ENCODE data around the gene CDPF1.

The CDPF1 gene

DNA sequence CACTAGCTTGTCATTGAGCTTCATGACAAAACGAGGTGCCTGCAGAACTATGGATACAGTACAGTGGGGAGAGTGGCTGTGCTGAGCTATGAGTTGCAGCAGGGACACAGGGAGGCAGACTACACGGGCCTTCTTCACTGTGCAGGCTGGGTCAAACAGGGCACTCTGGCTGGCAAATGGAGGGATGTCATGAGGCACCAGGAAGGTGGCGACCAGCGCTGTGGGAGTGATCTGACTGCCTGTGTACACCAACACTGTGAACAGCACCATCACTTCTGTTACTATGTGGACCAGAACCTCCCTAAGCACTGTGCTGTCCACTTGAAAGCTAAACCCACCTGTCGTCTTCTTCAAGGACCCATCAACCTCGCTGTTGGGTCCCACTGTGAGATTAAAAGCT is 9.9 kb upstream of the CDPF1 start:
- no peak overlapping the region for H3K27ac ChIP-seq
- TF ChIP-seq, protein P1, sequence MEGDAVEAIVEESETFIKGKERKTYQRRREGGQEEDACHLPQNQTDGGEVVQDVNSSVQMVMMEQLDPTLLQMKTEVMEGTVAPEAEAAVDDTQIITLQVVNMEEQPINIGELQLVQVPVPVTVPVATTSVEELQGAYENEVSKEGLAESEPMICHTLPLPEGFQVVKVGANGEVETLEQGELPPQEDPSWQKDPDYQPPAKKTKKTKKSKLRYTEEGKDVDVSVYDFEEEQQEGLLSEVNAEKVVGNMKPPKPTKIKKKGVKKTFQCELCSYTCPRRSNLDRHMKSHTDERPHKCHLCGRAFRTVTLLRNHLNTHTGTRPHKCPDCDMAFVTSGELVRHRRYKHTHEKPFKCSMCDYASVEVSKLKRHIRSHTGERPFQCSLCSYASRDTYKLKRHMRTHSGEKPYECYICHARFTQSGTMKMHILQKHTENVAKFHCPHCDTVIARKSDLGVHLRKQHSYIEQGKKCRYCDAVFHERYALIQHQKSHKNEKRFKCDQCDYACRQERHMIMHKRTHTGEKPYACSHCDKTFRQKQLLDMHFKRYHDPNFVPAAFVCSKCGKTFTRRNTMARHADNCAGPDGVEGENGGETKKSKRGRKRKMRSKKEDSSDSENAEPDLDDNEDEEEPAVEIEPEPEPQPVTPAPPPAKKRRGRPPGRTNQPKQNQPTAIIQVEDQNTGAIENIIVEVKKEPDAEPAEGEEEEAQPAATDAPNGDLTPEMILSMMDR (conservative IDR thresholded peaks at IDR 0.05), result no peak
- TF ChIP-seq ZFX (IDR thresholded peaks at IDR 0.05), result no peak

DNA sequence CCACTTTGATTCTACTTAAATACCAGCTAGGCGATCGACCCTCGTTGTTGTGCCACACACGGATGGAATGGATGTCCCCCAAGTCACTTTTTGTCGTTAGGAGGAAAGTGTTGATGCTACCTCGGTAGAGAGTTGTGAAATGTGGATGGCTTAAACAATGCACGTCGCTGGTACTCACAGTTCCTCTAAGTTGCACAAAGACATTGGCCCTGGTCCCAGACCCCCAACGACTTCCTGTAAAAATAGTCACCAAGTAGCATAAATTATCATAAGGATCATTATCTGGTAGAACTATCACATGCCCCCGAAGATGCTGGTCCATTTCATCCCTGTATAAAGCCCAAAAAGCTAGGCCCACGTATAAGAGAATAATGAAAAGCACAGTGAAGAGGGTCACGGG is 9.3 kb upstream of the CDPF1 start:
- no peak overlapping the region for H3K27ac ChIP-seq
- TF ChIP-seq, protein P1 (conservative IDR thresholded peaks at IDR 0.05), result no peak
- no peak for TF ChIP-seq ZFX (IDR thresholded peaks at IDR 0.05)

DNA sequence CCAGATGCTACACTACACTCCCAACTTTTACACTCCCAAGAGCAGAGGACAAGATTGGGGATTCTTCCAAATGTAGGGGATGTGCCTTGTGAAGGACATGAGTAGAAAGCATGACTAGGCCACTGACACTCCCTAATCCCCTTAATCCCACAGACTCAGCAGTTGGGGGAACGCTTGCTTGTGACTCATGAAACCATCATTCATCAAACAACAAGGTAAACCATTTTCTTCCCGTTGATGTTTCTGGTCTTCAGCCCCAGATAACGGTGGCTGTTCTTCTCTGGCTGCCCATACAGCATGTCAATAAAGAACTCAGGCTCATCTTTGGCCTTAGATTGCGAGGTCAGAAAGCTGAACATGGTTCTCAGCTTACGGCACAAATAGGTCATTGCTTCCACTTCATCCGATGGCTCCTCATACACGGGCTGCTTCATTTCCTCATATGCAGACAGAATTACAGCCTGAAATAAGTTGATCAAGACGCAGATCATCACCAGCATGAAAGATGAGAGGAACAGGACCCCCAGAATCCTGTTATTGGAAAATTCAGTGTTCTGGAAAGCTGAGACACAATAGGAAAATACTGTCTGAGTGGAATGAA is 6.4 kb upstream of the CDPF1 start:
- H3K27ac ChIP-seq, result no peak overlapping the region
- TF ChIP-seq, protein P1 (conservative IDR thresholded peaks at IDR 0.05), result no peak

DNA sequence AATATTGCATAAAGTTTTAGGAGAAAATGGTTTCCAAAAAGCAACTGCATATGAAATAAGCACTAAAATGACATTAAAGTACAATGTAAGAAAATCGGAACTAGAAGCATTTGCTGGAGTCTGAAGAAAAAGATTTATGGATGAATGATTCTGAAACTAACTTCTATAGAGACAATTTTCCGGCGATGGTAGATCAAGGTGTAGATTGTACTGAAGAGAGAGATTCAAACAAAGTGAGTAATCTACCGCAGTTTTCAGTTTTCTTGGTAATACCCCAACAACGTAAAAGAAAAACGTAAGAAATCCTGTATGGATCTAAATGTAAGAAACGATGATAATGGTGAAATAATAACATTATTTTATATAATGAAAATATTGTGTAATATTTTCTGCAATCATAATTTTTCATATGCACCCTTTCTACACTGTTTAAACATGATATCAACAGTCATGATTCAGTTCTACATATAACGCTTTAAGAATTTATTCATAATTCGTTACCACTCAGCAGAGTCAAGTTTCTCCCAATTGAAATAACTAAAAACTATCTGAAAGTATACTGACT is 1.8 kb upstream of the CDPF1 start:
- no peak for TF ChIP-seq ZFX (IDR thresholded peaks at IDR 0.05)
- TF ChIP-seq, protein P1 (conservative IDR thresholded peaks at IDR 0.05), result no peak
- no peak overlapping the region for H3K27ac ChIP-seq

DNA sequence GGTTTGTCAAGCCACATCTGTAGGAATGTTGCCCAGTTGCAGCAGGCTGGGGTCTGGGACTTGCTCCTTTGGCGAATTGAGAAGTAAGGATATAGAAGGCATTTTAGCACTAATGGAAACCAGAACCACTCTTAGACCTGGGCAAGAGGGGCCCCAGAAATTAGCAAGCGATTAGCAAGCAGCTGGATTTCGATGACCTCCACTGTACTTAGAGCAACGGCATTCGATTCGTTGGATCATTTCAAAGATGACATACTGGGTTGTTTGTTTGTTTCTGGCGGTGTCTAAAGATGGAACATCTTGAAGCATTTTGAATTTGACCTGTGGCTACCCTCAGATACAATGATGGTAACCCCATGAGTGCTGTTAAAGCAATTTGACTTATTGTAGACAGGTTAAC is 1.2 kb upstream of the CDPF1 start:
- no peak for TF ChIP-seq ZFX (IDR thresholded peaks at IDR 0.05)
- TF ChIP-seq, protein P1 (conservative IDR thresholded peaks at IDR 0.05), result no peak
- peak overlapping the region; percentile 87 for H3K27ac ChIP-seq

DNA sequence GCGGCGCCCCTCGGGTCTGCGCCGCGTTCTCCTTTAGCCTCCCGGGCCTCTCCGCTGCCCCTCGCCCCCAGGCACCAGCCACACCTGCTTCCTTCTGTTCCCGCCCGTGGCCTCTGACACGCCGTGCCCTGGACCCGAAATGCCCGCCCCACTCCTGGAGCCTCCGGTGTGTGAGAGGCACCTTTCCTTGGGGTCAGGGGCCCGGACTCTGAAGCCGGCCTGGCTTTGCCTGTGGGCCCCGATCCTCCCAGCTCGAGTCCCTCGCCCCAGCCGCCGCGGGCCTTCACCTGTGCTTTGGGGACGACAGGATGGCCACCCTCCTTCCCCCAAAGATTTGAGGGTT is 661 bp upstream of the CDPF1 start:
- no peak for TF ChIP-seq ZFX (IDR thresholded peaks at IDR 0.05)
- TF ChIP-seq, protein P1 (conservative IDR thresholded peaks at IDR 0.05), result no peak
- H3K27ac ChIP-seq, result peak overlapping the region; percentile 87

DNA sequence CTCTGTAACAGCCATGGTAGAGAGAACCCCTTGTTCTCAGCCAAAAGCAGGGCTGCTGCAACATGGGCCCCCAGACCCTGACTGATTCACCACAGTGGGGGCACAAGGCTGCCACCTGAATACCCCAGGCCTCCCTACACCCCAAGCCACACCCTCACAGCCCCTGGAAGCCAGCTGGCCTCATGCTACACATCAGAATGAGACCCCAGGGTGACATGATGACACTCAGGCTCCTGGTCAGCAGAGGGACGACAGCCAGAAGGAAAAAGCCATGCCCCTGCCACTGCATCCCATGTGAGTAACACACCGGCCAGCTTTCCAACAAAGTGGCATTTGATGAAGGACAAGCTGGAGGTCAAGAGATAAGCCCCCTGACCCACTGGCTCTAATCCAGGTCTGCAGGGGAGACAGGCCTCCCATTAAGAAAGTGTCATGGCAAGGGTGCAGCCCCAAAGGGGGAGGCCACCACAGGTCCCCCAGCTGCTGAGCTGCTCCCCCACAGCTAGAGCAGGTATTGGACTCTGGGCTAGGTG is 2.6 kb downstream of the CDPF1 start:
- H3K27ac ChIP-seq, result no peak overlapping the region
- no peak for TF ChIP-seq ZFX (IDR thresholded peaks at IDR 0.05)
- TF ChIP-seq, protein P1 (conservative IDR thresholded peaks at IDR 0.05), result no peak
